CMK (cell line): Measurements from ENCODE around the gene PCSK6.

Experiments used
- DNase-seq: peaks from one replicate; pipeline ENCODE4 v3.0.0-alpha.2; 2010; ENCODE audit warnings: low read depth

The PCSK6 gene

DNA sequence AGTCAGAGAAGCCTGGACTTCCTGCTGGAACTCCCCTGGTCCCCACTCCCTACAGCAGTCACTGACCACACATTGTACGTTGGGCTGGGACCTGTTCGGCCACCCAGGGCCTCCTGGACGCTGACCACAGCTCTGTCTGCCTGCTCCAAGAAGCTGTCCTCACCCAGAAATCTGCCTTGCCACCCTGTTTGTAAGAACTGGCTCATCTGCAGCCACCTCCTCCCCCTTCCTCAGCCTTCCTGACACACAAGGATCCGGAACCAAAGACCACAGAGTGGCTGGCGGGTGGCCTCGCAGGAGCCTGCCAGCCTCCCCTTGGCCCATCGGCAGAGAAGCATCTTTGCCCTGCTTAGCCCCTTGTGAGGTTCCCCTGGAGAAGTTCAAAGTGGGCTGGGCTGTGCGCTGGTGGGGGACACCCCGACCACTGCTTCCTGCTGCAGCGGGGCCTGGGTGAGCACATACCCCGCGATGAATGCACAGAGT, 91.9 kb downstream of the PCSK6 start:
- peak; percentile 52 for DNase-seq

DNA sequence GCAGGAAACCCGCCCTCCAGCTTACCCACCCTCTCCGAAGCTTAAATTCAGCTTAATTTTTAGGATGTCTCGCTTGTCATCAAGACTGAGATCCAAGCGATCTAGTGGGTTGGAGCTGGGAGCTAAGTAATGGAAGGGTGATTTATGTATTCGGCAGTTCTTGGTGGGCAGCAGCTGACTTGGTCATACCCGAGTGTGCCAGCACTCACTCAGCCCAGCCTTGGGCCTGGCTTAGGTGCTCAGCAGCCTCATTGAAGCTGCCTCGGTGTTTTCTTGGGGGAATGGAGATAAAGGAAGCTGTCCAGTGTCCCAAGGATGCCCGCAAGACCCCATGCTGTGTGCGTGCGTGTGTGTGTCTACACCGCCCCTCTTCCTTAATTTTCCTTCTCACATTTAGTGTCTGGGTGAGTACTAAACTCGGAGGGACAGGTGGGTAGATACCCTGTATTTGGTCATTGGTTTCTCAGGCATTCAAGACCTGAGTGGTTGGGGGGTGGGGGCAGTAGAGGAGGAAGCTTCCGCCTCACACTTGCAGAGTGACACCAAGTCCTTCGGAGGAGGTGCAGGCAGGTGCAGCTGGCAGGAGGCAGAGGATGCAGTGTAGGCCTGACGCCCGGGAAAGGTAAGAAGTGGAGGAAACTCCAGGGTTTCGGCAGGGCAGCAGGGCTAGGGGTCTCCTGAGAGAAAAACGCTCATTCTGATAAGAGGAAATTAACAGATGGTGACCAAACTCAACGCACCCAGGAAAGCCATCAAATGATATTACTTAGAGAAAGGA, 92.8 kb downstream of the PCSK6 start:
- no peak for DNase-seq

DNA sequence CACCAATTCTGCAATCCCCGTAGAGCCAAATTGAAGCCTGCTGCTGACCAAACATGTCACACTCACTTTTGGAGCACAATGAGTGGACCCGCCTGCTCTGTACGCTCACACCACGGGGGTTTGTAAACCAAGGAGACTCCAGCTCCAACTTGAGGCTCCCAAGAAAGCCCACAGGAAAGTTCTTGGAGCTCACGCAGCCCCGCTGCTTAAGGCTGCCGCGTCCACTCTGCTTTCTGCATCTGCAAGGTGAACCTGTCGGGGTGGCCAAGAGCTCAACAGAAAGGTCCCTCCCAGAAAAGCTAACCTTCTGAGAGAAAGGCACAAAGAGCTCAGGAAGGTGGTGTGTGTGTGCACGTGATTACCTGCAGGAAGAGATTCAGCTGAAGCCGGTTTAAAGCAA, 94.9 kb downstream of the PCSK6 start:
- no peak for DNase-seq

DNA sequence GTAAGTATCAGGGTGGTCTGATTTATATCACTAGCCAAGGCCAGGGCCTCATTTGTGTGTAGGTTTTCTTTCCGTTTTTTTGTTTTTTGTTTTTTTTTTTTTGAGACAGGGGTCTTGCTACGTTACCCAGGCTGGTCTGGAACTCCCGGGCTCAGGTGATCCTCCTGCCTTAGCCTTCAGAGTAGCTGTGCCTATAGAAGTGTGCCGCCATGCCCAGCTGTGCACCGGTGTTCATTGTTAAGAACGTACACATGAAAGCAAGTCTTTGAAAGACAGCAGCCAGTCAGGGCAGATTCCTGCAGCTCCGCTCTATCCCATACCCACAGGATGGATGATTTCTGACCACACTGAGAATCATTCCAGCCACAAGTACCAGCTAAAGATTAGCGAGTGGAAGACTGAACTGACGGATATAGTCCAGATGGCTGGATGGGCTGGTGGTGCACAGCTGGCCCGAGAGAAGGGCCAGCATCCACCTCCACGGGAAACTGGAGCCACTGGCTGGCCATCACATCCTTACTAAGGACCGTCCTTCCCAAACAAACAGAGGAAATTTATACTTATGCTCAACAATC, 95.4 kb downstream of the PCSK6 start:
- DNase-seq, result no peak

DNA sequence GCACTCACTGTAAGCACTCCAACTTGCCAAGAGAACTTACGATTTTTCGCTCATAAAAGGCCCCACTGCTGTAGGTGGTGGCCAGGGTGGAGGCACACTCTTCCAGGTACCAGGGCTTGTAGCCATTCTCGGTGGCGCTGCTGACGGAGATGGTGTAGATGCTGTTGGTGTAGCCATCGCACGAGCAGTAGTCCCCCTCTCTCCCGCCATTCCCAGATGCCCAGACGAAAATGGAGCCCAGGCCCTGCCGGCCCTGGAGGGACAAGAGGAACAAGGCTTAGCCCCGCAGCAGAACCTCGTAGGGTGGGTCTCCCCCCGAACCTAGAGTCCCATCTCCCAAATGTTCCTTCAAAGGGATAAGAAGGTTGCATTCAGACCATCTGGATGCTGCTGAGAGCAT, 96.3 kb downstream of the PCSK6 start:
- DNase-seq, result no peak

GRCh38 chr15:101391981-101392640, 97.4 kb downstream of the PCSK6 start:
- DNase-seq, result no peak

GRCh38 chr15:101391431-101391830, 98.1 kb downstream of the PCSK6 start:
- DNase-seq, result no peak

- DNase-seq, result no peak
Observed at GRCh38 chr15:101390462-101390861, 99.0 kb downstream of the PCSK6 start.

DNA sequence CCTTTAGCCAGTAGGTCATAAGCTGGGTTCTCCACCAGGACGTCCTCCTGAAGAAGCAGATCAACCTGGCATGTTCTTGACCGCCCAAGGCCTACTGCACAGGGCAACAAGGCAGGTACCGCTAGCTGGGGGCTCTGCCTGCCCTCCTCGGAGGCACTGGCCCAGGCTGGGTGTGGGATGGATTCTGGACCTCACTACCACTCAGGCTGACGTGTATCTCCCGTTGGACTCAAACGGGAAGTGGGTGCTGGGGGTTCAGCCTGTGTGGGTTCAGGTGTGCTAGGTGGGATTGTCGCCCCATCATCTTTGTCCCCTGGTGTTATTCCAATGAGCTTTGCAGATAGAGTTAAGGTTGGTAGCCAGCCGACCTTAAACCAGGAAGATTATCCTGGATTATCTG, 99.4 kb downstream of the PCSK6 start:
- no peak for DNase-seq

GRCh38 chr15:101389362-101389761, 100.1 kb downstream of the PCSK6 start:
- no peak for DNase-seq

GRCh38 chr15:101388046-101388445, 101.5 kb downstream of the PCSK6 start:
- DNase-seq, result no peak

DNA sequence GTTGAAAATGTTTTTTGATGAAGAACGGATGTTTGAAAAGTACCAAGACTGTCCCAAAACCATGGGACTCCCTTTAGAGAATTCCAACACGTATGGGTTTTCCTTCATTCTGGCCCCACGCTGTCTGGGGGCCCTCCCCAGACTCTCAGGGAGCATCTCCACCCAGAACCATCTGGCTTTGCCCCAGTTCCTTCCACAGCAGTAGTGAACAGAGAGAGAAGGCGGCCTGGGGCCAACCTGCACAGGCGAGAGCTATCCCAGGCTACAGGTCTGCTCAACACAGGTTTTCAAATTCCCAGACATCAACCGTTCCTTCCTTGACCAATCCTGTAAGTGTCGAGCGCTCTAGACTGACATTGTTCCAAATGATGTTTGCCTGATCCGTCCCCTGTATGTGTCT, 101.9 kb downstream of the PCSK6 start:
- no peak for DNase-seq

DNA sequence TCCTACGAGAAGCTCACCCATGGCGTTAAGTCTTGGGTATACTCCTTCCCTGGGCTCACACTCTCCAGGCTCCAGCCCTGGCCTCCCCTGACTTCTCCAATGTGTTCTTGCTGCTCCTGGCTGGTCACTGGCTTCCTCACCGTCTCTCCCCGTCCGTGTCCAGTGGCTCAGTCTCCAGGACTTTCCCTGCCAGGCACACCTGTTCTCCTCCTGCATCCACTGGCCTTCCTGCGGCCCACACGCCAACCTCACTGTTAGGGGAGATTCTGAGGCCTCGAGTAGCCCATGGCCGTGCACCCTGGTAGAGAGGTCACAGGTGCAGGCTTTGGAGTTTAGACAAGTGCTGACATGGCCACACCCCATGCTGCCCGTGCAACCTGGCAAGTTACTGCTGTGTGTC, 102.5 kb downstream of the PCSK6 start:
- no peak for DNase-seq

DNA sequence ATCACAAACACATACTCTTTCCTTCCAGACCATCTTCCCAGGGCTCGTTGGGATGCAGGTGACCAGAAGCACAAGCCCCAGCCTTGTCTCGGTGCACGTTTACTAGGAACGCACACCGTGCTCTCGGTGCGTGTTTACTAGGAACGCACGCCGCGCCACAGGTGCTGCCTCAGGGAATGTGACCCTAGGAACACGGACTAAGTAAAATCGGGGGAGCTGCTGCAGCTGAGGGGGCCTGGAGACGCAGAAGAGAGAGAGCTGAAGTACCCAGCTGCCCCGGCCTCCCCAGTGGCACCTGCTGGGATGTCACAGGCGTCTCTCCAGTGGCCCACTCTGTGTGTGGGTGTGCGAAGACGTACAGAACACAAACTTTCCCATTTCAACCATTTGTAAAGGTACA, 103.5 kb downstream of the PCSK6 start:
- DNase-seq, result no peak

DNA sequence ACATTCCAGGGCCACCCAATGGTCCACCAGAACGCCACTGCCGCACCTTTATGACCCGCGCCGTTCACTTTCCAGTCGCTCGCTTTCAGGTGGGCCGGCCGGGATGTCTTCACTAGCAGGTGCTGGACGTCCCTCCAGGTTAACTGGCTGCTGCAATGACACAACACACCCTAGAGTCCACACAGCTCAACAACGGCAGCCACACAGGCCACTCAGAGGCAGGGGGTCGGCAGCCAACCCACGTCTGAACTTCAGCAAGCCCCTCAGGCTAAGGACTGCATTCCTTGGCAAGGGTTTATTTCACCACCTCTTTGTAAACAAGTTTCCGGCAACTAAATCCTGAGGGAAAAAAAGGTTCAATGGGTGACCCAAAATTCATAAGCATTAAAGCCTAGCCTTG, 105.2 kb downstream of the PCSK6 start:
- DNase-seq, result no peak

- no peak for DNase-seq
Observed at GRCh38 chr15:101382544-101382943, 107.0 kb downstream of the PCSK6 start.

DNA sequence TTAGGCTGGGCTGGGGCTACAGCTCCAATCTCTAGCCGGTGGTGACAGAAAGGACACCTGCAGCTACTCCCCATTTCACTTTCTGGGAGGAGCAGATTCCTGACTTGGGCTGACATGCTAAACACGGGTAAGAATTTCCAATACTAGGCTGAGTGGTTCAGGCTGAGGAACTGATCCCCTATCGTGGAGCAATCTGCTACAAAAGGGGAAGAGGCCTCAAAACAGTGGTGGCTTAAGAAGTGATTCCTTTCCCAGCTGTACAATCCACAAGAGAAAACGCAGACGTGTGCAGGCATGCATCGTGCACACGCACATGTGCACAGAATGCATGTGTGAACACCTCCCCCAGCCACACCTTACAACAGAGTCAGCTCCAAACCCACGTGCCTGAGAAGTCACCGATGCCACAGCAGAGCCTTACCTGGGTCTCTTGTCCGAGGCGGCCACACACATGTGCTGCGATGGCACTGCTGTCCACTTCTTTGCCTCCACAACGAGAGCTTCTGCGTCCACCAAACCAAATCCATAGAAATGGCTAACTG, 107.8 kb downstream of the PCSK6 start:
- DNase-seq, result no peak

GRCh38 chr15:101380146-101380545, 109.4 kb downstream of the PCSK6 start:
- no peak for DNase-seq

DNA sequence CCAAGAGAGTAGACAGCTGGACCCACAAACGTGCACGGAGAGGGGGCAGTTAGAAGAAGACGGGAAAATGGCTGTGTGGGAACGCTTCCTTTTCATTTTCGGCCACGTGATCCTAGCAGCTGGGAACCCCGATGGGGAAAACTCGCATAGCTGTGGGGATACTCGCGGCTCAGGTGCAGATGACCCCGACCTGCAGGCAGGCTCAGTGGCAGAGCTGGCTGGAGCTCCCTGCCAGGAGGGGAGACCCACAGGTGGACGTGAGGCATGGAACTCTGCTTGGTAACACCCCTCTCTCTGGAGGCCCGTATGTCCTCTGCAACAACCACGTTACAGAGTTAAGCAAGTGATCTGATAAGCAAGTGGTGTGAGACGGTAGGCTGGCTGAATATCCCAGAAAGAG, 109.9 kb downstream of the PCSK6 start:
- no peak for DNase-seq

DNA sequence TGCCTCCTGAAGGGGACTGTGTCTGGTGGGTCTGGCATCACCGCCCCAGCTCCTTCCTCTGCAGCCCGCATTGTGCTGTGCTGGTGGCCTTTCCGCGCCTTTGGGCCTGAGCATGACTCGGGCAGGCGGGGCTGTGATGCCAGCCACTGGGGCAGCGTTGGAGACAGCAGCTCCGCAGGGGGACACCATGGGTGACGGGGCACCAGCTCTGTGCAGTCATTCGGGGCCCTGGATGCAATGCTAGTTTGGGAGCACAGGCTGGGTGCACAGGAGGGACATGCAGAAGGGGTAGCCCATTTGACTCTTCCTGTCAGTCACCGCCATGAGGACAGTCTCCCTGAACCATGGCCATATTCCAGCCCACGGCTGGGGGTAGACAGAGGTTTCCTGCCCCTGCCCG, 110.6 kb downstream of the PCSK6 start:
- no peak for DNase-seq

DNA sequence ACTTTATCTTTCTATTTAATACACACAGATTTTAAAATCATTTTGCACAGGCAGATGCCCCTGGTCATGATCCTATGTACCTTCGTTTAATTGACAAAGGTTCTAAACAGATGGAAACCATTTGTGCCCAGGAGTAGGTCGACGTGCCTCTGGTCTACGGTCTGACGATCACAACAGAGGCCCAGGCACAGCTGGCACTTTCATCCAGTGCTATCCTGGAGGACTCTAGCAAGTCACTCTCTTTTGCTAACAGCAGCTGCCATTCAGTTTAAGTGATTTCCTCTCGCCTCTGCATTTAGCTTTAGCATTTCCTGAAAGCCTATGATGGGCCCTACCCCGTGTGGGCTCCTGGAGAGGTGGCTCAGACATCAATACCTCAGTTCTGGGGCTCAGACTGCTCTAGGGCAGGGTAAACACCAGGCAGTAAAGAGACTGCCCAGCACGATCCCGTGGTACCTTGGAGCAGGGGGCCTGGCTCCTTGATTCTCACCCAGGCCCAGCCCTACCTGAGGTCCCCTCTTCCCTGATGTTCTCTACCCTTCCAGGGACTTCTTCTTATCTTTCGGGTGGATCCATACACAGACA, 111.2 kb downstream of the PCSK6 start:
- DNase-seq, result no peak

DNA sequence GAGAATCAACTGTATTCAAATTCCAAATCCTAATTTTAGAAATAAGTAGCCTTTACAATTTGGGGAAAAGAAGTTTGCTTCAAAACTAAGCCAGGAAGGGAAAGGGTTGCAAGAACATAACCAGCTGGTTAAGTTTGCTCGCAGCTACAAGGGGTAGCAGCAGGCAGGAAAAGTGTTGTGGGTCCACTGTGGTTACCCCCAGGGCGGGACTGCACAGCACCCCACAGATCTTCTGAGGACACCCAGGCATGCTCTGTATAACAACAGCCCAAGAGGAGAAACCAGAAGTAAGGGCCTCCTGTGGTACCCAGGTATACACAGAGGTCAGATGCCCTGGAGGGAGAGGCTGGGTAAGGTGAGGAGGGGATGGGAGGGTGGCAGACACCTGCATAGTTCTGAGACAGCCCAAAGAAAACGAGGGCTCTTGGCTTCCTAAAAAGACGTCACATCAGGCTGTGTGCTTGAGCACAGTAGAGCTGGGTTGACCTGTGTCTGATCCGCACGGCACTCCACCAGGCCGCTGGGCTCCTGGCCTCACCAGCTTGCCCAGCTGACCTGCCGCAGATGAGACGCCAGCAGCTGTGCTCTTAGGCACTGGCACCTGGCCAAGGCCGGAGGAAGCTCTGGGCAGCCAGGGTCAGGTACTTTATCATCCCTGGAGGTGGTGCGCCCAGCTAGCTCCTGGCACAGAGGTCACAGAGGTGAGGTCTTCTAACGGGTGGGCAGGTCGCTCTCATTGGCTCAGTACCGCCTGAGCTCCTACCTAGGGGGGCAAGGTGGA, 112.7 kb downstream of the PCSK6 start:
- no peak for DNase-seq
